Caco-2 (cell line): ENCODE measurements around the gene MYOM3. TPM values are rescaled to one million over a fixed set of nuclear protein-coding genes. Genes with fewer than 3 reads are reported as not detected.

Experiments
- BruUV-seq: library from RNA; stranded (reverse); fragments of 400-500 nt; replicated peaks from 2 replicates; lab custom pipeline; 2021; lab: Mats Ljungman, UMichigan
- CTCF ChIA-PET: fragments of 300-600 bp; sonication (Branson Sonifier 250); formaldehyde crosslinking; loops from one replicate; lab custom pipeline; 2022; ENCODE audit warnings: antibody characterized with exemption; lab: Charles Lee
- POLR2A ChIA-PET: fragments of 300-600 bp; sonication (Branson Sonifier 250); formaldehyde crosslinking; loops from one replicate; lab custom pipeline; 2022; ENCODE audit warnings: antibody characterized with exemption; lab: Charles Lee
- DNase-seq, 2 experiments: peaks; one replicate each; pipeline versions ENCODE4 v3.0.0 to v3.0.0-alpha.2; 2020 to 2022
- H3K27me3 ChIP-seq: replicated peaks from 2 replicates; pipeline ENCODE4 v1.6.0; 2011; ENCODE audit warnings: low read length; ENCODE audit not compliant: control insufficient read depth, insufficient read depth
- H3K36me3 ChIP-seq: 2 replicates; pipeline ENCODE4 v1.5.1; 2011; ENCODE audit warnings: low read length; ENCODE audit not compliant: control insufficient read depth, insufficient read depth
- H3K4me1 ChIP-seq: fragments of 250-450 bp; sonication (Bioruptor Pico); 2 replicates; pipeline ENCODE4 v1.5.1; 2020; ENCODE audit warnings: mild to moderate bottlenecking
- H3K4me3 ChIP-seq: 2 replicates; pipeline ENCODE4 v1.5.1; 2011; ENCODE audit warnings: low read depth, mild to moderate bottlenecking, control low read depth, low read length
- H3K9me3 ChIP-seq: fragments of 250-450 bp; sonication (Bioruptor Pico); 2 replicates; pipeline ENCODE4 v1.5.1; 2020; ENCODE audit warnings: mild to moderate bottlenecking, moderate library complexity
- H3K27ac Mint-ChIP-seq: one replicate; pipeline ENCODE4 v1.8.0; 2022; ENCODE audit warnings: mixed read lengths; ENCODE audit not compliant: unreplicated experiment
- H3K27me3 Mint-ChIP-seq: one replicate; pipeline ENCODE4 v1.8.0; 2022; ENCODE audit warnings: mixed read lengths; ENCODE audit not compliant: insufficient read depth, unreplicated experiment
- H3K36me3 Mint-ChIP-seq: one replicate; pipeline ENCODE4 v1.8.0; 2022; ENCODE audit warnings: mild to moderate bottlenecking, mixed read lengths; ENCODE audit not compliant: insufficient read depth, unreplicated experiment
- H3K4me1 Mint-ChIP-seq: one replicate; pipeline ENCODE4 v1.8.0; 2022; ENCODE audit warnings: low read depth, mixed read lengths; ENCODE audit not compliant: unreplicated experiment
- H3K4me3 Mint-ChIP-seq: one replicate; pipeline ENCODE4 v1.8.0; 2022; ENCODE audit warnings: mild to moderate bottlenecking, moderate library complexity, mixed read lengths; ENCODE audit not compliant: unreplicated experiment
- H3K9me3 Mint-ChIP-seq: one replicate; pipeline ENCODE4 v1.8.0; 2022; ENCODE audit warnings: mixed read lengths; ENCODE audit not compliant: unreplicated experiment
- intact Hi-C: fragments of 100-400 bp; cut with micrococcal nuclease; formaldehyde crosslinking; loops from one replicate; pipeline ENCODE4 v1.10.0; 2022; ENCODE audit not compliant: unreplicated experiment
- total RNA-seq: library from RNA; stranded (reverse); gene quantifications from 2 replicates; pipeline ENCODE4 v1.2.3, GENCODE V29; 2022
- TF ChIP-seq, protein P1 (sequence below), 2 experiments: fragments of 200-600 bp in 1 of 2; IDR thresholded peaks; 1 replicate in 1 of 2; 2 replicates in 1 of 2; pipeline versions ENCODE4 v1.5.1 to v1.8.0; 2011 to 2022; ENCODE audit warnings: antibody characterized with exemption in 1 of 2, control low read depth in 1 of 2, inconsistent platforms in 1 of 2, low read depth in 1 of 2, low read length in 1 of 2, mild to moderate bottlenecking in 1 of 2, moderate library complexity in 1 of 2; ENCODE audit not compliant: insufficient read depth in 1 of 2, severe bottlenecking in 1 of 2, unreplicated experiment in 1 of 2

The MYOM3 gene
- total RNA-seq, 1 experiment from 2014 or later: not detected

DNA sequence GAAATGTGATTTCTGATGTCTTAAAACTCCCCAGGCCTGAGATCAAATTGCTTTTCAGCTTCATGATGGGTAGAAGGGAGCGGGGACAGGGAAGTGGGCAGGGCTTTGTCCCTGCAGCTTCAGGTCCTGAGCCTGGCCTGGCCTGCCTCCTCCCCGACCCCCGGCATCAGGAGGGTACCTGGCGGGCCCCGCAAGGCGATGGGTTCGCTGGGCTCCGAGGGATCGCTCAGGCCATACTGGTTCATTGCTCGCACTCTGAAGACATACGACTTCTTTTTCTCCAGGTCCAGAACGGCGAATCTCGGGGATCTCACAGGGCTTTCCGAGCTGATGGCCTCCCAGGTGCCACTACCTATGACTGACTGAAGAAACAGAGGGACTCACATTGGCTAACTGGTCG, 25.5 kb downstream of the MYOM3 start:
- POLR2A ChIA-PET: no interaction called here

GRCh38 chr1:24085546-24085945, 26.4 kb downstream of the MYOM3 start:
- CTCF ChIA-PET: no interaction called here
- no peak overlapping the region for H3K4me3 ChIP-seq
- no peaks in the 10 kb centered on the region for H3K36me3 Mint-ChIP-seq
- no peaks in the 10 kb centered on the region for H3K36me3 ChIP-seq
- BruUV-seq: no TSS peak
- H3K4me1 ChIP-seq: no peaks in the 10 kb centered on the region
- TF ChIP-seq, protein P1, sequence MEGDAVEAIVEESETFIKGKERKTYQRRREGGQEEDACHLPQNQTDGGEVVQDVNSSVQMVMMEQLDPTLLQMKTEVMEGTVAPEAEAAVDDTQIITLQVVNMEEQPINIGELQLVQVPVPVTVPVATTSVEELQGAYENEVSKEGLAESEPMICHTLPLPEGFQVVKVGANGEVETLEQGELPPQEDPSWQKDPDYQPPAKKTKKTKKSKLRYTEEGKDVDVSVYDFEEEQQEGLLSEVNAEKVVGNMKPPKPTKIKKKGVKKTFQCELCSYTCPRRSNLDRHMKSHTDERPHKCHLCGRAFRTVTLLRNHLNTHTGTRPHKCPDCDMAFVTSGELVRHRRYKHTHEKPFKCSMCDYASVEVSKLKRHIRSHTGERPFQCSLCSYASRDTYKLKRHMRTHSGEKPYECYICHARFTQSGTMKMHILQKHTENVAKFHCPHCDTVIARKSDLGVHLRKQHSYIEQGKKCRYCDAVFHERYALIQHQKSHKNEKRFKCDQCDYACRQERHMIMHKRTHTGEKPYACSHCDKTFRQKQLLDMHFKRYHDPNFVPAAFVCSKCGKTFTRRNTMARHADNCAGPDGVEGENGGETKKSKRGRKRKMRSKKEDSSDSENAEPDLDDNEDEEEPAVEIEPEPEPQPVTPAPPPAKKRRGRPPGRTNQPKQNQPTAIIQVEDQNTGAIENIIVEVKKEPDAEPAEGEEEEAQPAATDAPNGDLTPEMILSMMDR (IDR thresholded peaks at IDR 0.05; ENCODE audit: insufficient read depth in 1 of 2, low read depth in 1 of 2, low read length in 1 of 2, severe bottlenecking in 1 of 2, unreplicated experiment in 1 of 2): no peak
- H3K9me3 ChIP-seq: no peaks in the 10 kb centered on the region
- intact Hi-C loops: no loop called here
- no peak overlapping the region for H3K4me3 Mint-ChIP-seq
- H3K4me1 Mint-ChIP-seq: no peaks in the 10 kb centered on the region
- H3K27ac Mint-ChIP-seq: no peak overlapping the region
- DNase-seq: no peak
- no peaks in the 10 kb centered on the region for H3K27me3 Mint-ChIP-seq
- H3K27me3 ChIP-seq: no peaks in the 10 kb centered on the region
- POLR2A ChIA-PET: no interaction called here
- no peaks in the 10 kb centered on the region for H3K9me3 Mint-ChIP-seq

More for the DNA sequence above, 25.5 kb downstream of the MYOM3 start:
- DNase-seq: no peak
- Mint-ChIP-seq H3K27me3 (no peaks in the 10 kb centered on the region), H3K4me3 (no peak overlapping the region), H3K36me3 (no peaks in the 10 kb centered on the region), H3K27ac (no peak overlapping the region), H3K4me1 (no peaks in the 10 kb centered on the region), H3K9me3 (no peaks in the 10 kb centered on the region)
- H3K4me3 ChIP-seq: no peak overlapping the region
- TF ChIP-seq, protein P1 (IDR thresholded peaks at IDR 0.05; ENCODE audit: insufficient read depth in 1 of 2, low read depth in 1 of 2, low read length in 1 of 2, severe bottlenecking in 1 of 2, unreplicated experiment in 1 of 2): no peak
- no peaks in the 10 kb centered on the region for H3K9me3 ChIP-seq
- no peaks in the 10 kb centered on the region for H3K4me1 ChIP-seq
- intact Hi-C loops: no loop called here
- H3K36me3 ChIP-seq: no peaks in the 10 kb centered on the region
- CTCF ChIA-PET: no interaction called here
- BruUV-seq: no TSS peak
- no peaks in the 10 kb centered on the region for H3K27me3 ChIP-seq

DNA sequence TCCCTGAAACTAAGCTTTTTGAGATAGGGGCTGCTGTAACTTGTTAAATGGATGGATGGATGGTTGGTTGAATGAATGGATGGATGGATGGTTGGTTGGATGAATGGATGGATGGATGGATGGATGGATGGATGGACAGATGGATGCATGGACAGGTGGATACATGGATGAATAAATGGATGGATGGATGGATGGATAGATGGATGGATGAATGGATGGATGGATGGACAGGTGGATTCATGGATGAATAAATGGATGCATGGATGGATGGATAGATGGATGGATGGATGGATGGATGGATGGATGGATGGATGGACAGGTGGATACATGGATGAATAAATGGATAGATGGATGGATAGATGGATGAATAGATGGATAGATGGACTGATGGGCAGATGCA, 26.9 kb downstream of the MYOM3 start:
- POLR2A ChIA-PET: no interaction called here
- TF ChIP-seq, protein P1 (IDR thresholded peaks at IDR 0.05; ENCODE audit: insufficient read depth in 1 of 2, low read depth in 1 of 2, low read length in 1 of 2, severe bottlenecking in 1 of 2, unreplicated experiment in 1 of 2): no peak
- H3K9me3 ChIP-seq: no peaks in the 10 kb centered on the region
- BruUV-seq: no TSS peak
- no peak overlapping the region for H3K4me3 ChIP-seq
- CTCF ChIA-PET: no interaction called here
- H3K36me3 Mint-ChIP-seq: no peaks in the 10 kb centered on the region
- H3K27me3 ChIP-seq: no peaks in the 10 kb centered on the region
- no peak overlapping the region for H3K27ac Mint-ChIP-seq
- H3K4me1 ChIP-seq: no peaks in the 10 kb centered on the region
- H3K27me3 Mint-ChIP-seq: no peaks in the 10 kb centered on the region
- no peaks in the 10 kb centered on the region for H3K4me1 Mint-ChIP-seq
- intact Hi-C loops: no loop called here
- no peaks in the 10 kb centered on the region for H3K9me3 Mint-ChIP-seq
- no peak overlapping the region for H3K4me3 Mint-ChIP-seq
- no peaks in the 10 kb centered on the region for H3K36me3 ChIP-seq
- DNase-seq: no peak
